Umbilical cord (tissue), 2 donors: ENCODE measurements around the gene FCAMR. TPM values are rescaled to one million over a fixed set of nuclear protein-coding genes. Genes with fewer than 3 reads are reported as not detected.
A peak's percentile ranks its signal among the peaks of the same experiment; 100 is the strongest.

Experiments used
- DNase-seq: peaks from one replicate; pipeline ENCODE4 v3.0.0-alpha.2; 2015; ENCODE audit warnings: low spot score
- total RNA-seq: library from RNA; depleted of rRNA; stranded (reverse); fragments of >200 nt; gene quantifications from one replicate; pipeline ENCODE4 v1.2.3, GENCODE V29; 2014; ENCODE audit warnings: low replicate concordance; ENCODE audit not compliant: insufficient read depth

Gene FCAMR
- total RNA-seq, 1 donor from 2014 or later, result 2.2 TPM

- DNase-seq, result no peak
Observed at GRCh38 chr1:206960676-206961386, 9.4 kb downstream of the FCAMR start.

DNA sequence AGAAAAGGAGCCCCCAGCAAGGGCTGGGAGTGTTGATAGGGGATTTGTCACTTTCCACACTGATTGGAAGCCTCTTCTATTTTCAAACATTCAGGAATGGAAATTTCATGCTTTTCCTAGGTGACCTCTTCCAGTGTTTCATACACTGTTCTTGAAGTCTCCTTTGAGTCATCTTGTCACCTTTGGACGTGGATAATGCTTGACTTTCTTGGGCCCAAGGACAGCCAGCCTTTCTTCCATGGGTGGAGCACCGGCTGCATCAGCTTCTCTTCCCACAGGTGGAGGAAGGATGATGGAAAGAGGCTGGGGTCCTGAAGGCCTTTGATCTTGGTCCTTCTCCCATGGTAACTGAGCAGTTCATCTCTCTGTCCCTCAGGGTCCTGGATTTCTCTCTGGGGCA is 12.1 kb downstream of the FCAMR start:
- DNase-seq, result no peak

GRCh38 chr1:206957639-206958038 is 12.6 kb downstream of the FCAMR start:
- no peak for DNase-seq

GRCh38 chr1:206955476-206956451 is 14.5 kb downstream of the FCAMR start:
- peak; percentile 55 for DNase-seq

- no peak for DNase-seq
Observed at GRCh38 chr1:206954459-206955342, 15.6 kb downstream of the FCAMR start.

GRCh38 chr1:206953626-206954025 is 16.6 kb downstream of the FCAMR start:
- DNase-seq, result no peak

GRCh38 chr1:206953126-206953525 is 17.1 kb downstream of the FCAMR start:
- DNase-seq, result no peak

DNA sequence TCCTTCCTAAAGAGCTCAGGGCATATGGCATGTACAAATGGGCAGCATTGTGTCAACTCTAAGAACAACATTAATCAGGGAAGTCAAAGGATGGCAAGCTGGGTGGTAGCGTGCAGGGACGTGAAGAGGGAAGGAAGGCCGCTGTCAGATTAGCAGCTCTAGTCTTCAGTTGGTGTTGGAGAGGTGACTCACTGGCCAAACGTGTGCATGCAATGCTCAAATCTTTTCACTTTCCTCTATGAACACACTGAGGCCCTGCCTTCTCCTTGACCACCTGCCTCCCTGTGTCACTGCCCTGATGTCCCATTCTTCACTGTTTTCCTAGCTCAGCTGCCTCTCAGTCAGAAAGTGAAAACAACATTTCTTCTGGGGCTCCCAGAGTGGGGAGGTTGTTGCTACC is 18.1 kb downstream of the FCAMR start:
- DNase-seq, result no peak

DNA sequence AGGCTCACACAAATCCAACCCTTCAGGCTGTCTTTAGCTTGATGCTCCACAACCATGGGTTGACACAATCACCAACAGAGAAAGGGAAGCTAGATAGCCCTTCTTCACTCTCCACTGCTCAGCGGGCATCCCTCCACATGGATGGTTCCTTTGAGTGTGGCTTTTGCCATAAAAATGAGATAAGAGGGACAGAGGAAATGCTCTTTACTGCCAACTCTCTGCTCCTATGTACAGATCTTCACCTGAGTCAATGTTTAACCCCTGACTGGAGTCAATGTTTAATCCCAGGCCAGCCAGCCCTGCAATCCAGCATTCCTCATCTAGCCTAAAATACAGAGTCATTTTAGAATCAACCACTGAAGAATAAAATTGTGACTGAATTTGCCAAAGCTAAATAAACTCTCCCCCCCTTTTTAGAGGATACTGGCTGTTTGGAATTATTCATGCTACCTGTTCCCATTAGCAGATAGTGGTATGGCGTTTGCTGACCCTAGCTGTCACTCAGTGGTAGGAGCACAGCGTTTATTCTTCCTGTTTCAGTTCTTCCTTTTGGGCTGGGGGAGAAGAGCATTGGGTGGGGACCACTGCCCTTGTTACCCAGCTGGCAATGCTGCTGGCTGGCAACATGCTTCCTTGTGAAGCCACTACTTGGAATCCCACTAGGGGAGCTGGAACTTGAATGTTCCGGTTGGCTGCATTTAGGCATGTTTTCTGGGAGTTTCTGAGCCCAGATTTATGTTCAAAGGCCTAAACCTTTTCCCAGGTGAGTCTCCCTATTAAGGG is 18.8 kb downstream of the FCAMR start:
- DNase-seq, result no peak

- DNase-seq, result no peak
Observed at GRCh38 chr1:206949641-206950040, 20.6 kb downstream of the FCAMR start.

DNA sequence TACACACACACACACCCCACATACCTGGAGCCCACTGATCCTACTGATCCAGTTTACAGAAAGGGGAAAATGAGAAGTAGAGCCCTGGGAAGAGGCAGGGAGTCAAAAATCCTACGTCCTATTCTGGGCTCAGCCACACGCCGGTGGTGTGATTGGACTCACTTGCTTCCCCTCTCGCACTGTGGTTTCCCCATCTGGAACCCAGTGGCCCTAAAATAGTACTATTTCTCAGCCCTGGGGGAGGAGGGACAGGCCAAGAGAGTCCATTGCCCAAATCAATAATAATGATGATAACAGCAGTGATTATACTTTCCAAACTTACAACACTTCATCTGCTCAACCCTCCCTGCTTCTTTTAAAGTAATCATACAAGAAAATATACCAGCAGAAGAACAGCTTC is 21.1 kb downstream of the FCAMR start:
- no peak for DNase-seq

DNA sequence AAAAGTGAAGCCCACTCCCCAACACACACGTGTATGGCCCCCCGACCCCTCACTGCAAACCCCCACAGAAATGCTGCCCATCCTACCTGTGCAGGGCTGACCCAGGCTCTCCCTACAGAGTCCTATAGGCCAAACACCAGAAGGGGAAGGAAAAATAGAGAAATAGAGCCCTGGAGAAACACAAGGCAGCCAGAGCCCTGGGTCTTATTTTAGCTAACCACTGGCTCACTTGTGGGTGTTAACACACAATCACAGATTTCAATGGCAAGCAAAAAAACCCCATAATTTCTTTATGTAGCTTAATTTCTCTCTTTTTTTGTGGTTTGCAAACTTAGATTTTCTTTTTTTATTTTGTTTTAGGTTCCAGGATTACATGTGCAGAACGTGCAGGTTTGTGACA is 23.0 kb downstream of the FCAMR start:
- no peak for DNase-seq

DNA sequence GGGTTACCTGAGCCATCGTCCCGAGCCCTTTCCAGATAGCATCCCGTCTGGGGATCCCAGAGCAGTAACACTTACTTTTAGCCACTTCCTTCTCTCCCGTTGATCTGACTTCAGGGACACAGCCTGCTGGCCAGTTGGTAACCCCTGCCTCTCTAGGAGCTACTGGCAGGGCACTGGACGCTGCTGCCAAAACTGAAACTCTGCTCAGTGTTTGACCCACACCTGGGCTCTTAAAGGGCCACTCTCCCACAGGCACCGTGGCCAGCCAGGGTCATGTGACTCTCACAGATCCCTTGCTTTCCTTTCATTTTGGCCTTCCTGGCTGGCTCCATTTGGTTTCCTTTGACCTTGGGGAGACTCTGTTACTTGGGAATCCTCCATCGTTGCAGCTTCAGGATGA is 24.0 kb downstream of the FCAMR start, which contains the start of gene PIGR:
PIGR (minus strand) TSS at position 206 of the 400 bp plus-strand sequence. CDS start 5,935 bp downstream, outside the sequence.
- no peak for DNase-seq

- DNase-seq, result no peak
Observed at GRCh38 chr1:206945779-206946178, 24.5 kb downstream of the FCAMR start.

DNA sequence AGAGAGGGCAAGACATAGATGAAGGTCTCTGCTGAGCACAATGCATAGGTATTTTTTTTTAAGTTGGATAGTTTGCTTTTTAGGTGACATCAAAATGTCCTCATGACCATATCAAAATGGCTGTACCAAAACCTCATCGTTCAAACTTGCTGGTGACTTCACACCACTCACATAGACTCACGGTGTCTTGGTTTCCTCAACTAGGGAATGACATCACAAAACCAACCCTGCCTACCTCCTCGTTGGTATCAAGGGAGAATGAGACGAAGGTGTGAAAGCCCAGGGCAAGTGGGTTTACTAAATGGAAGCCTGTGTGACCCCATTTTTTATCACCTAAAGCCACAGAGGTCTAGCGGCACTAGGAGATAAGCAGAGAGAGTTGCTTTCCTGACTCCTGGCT is 25.6 kb downstream of the FCAMR start:
- DNase-seq, result no peak

DNA sequence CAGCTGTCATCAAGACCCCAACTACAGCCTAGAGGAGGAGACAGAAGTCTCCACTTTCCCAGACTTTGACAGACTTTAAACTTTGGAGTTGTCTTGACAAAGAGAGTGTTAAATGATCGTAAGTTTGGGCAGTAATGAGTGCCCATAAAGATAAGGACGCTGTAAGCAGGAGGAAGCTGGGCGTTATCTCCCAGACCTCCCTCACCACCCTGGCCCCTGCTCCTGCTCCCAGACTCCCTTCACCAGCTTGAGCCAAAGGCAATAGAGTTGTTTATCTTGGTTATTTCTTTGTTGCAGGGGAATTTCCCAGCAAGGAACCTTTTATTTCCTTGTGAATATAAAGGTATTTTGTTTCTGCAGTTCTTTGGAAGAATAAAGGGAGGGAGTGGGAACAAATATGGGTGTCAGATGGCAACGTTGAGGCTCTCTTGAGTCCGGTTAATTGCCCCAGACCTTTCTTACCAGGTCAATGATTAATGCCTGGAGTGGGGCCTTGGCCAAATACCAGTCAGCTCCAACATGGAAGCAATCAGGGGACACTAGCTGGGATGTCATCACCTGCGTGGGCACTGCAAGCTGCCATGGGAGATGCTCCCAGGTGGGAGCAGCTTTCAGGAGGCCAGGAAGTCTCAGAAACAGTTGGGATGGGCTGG is 28.4 kb downstream of the FCAMR start:
- DNase-seq, result no peak

GRCh38 chr1:206940588-206940936 is 29.7 kb downstream of the FCAMR start:
- no peak for DNase-seq

DNA sequence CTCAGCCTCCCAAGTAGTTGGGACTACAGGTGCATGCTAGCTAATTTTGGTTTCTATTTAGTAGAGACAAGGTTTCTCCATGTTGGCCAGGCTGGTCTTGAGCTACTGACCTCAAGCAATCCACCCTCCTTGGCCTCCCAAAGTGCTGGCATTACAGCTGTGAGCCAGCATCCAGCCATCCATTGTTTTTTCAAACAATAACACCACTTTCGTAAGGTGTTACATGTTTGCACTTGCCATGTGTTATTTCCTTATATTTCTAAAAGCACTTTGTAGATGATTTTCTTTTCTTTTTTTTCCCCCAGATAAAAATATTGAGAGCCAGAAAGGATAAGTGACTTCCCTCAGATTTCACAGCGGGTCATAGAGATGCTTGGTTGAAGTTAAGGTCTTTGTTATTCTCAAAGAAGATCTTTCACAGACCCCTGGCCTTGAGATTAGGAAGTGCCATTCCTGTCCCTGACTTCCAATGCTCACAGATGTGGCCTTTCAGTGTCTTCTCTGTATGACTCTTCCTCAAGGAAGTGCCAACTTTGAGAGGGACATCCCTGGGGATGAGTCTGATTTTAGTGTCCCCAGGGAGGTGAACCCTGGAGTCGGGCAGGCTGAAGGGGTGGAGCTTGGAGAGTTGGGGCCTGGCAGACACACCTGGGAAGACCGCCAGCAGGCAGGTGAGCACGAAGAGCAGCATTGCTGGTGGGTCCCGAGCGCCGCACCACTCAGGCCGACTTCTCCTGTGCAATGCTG is 30.2 kb downstream of the FCAMR start:
- DNase-seq, result no peak

DNA sequence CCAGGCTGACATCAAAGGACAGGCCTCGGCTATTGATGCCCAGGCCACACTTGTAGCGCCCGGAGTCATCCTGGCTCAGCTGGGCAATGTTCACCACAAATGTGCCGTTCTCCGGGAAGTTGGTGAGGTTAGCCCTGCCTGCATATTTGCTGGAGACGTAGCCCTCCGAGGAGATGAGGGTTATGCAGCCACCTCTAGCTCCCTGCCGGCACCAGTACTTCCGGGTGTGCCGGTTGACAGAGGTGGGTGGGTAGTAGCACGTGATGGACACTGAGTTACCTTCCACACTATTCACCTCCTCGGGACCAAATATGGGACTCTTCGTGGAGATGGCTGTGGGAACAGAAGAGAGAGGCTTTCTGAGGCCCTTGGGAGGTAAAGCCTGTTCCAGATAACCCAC is 31.1 kb downstream of the FCAMR start:
- no peak for DNase-seq

DNA sequence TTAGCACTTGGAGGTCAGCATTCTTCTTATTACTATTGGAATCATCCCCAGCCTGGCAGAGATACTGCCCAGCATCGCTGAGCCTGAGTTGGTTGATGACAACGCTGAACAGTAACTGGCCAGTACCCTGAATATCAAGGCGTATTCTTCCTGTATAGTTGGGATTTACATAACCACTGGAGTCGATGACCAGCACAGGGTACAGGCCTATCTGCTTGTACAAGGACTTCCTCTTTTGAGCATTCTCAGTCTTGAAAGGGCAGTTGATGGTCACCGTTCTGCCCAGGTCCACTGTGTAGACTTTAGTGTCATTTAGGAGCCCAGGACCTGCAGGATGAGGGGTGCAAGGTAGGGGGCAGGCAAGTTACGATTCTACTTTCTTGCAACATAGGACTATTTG is 32.8 kb downstream of the FCAMR start:
- DNase-seq, result no peak
